Endodermal cell (in vitro differentiated cells): Measurements from ENCODE around the gene CREBL2. TPM values are rescaled to one million over a fixed set of nuclear protein-coding genes. Genes with fewer than 3 reads are reported as not detected.
A peak's percentile ranks its signal among the peaks of the same experiment; 100 is the strongest.

ENCODE experiments used
- DNase-seq: peaks from one replicate; pipeline ENCODE4 v3.0.0-alpha.2; 2017
- H3K27ac ChIP-seq: 2 replicates; pipeline ENCODE4 v1.5.1; 2013; ENCODE audit warnings: mild to moderate bottlenecking, low read depth, low read length, moderate library complexity
- H3K27me3 ChIP-seq: 2 replicates; pipeline ENCODE4 v1.6.1; 2013; ENCODE audit warnings: mild to moderate bottlenecking, low read length, moderate library complexity; ENCODE audit not compliant: insufficient read depth, control insufficient read depth, poor library complexity, severe bottlenecking
- H3K36me3 ChIP-seq: 2 replicates; pipeline ENCODE4 v1.7.0; 2013; ENCODE audit warnings: mild to moderate bottlenecking, low read length, moderate library complexity; ENCODE audit not compliant: control insufficient read depth, insufficient read depth
- H3K4me1 ChIP-seq: one replicate; pipeline ENCODE4 v1.7.0; 2013; ENCODE audit warnings: low read length; ENCODE audit not compliant: control insufficient read depth, insufficient read depth
- H3K4me3 ChIP-seq: 2 replicates; pipeline ENCODE4 v1.5.1; 2013; ENCODE audit warnings: mild to moderate bottlenecking, low read length, moderate library complexity
- H3K9ac ChIP-seq: 2 replicates; pipeline ENCODE4 v1.6.1; 2013; ENCODE audit warnings: mild to moderate bottlenecking, low read length, moderate library complexity; ENCODE audit not compliant: poor library complexity, severe bottlenecking; ENCODE audit errors: extremely low read depth
- H3K9me3 ChIP-seq: 2 replicates; pipeline ENCODE4 v1.6.1; 2013; ENCODE audit warnings: mild to moderate bottlenecking, low read length, moderate library complexity; ENCODE audit not compliant: control insufficient read depth
- H3K27ac Mint-ChIP-seq: 2 replicates; pipeline ENCODE4 v1.8.0; 2020; ENCODE audit warnings: mixed read lengths
- H3K27me3 Mint-ChIP-seq: 2 replicates; pipeline ENCODE4 v1.8.0; 2021; ENCODE audit warnings: mild to moderate bottlenecking, mixed read lengths; ENCODE audit not compliant: insufficient read depth
- H3K36me3 Mint-ChIP-seq: 2 replicates; pipeline ENCODE4 v1.8.0; 2020; ENCODE audit warnings: low read depth, mixed read lengths
- H3K4me1 Mint-ChIP-seq: 2 replicates; pipeline ENCODE4 v1.8.0; 2020; ENCODE audit warnings: mixed read lengths
- H3K4me3 Mint-ChIP-seq: 2 replicates; pipeline ENCODE4 v1.8.0; 2020; ENCODE audit warnings: mild to moderate bottlenecking, moderate library complexity, mixed read lengths
- H3K9me3 Mint-ChIP-seq: 2 replicates; pipeline ENCODE4 v1.8.0; 2020; ENCODE audit warnings: mild to moderate bottlenecking, mixed read lengths
- CTCF ChIP-seq: fragments of 200-600 bp; sonication (generic); conservative IDR thresholded peaks from 2 replicates; pipeline ENCODE4 v1.5.0; 2021; ENCODE audit warnings: antibody characterized with exemption, mild to moderate bottlenecking
- WGBS, 2 experiments: methylation state at CpG; one replicate each; pipeline versions ENCODE4 v1.1.5 to v1.1.7; 2013; ENCODE audit warnings: missing lambda C conversion rate in 2 of 2, mixed read lengths in 1 of 2; ENCODE audit not compliant: insufficient coverage in 1 of 2, insufficient read length in 1 of 2; 5-methylcytosine and 5-hydroxymethylcytosine counted together
- long read RNA-seq, 4 experiments: library from polyadenylated mRNA in 2 of 4; library from RNA in 1 of 4; library from capped mRNA in 1 of 4; stranded (forward) in 3 of 4; unstranded in 1 of 4; transcript quantifications; one replicate each; pipeline ENCODE4 v2.0.0, GENCODE V29; 2020 to 2021; ENCODE audit warnings: inconsistent platforms in 1 of 4
- polyA plus RNA-seq, 2 experiments: library from polyadenylated mRNA; stranded (reverse); fragments of 50-300 nt; gene quantifications; one replicate each; pipeline ENCODE4 v1.2.3, GENCODE V29; 2013
- total RNA-seq, 2 donors: library from RNA; stranded (reverse); fragmentation: NEBNext Ultra II Directional in 1 of 2; extraction: Animal tissue kit (Norgen Biotek cat#: 25700) in 1 of 2; gene quantifications; 2 replicates in 1 of 2; 3 replicates in 1 of 2; pipeline ENCODE4 v1.2.1, GENCODE V29; 2021

Gene CREBL2, protein sequence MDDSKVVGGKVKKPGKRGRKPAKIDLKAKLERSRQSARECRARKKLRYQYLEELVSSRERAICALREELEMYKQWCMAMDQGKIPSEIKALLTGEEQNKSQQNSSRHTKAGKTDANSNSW
- total RNA-seq = 10 to 100 TPM; 27.2 to 46.9 TPM
- 17.4 TPM for polyA plus RNA-seq (2013, experiment 1 of 2)
- polyA plus RNA-seq (2013, experiment 2 of 2) = 17.3 TPM
- long read RNA-seq, experiment 1, transcript CREBL2-201 (4 exons, 3,754 nt) = major isoform, 8 of 23 reads
- long read RNA-seq, experiment 1, partial matches to known transcripts = 4 of 23 reads
- long read RNA-seq, experiment 1, other reads (novel, unspliced or antisense) = 11 of 23 reads
- long read RNA-seq, experiment 2, transcript CREBL2-201 (4 exons, 3,754 nt) = major isoform, 75 of 82 reads
- long read RNA-seq, experiment 2, partial matches to known transcripts = 2 of 82 reads
- long read RNA-seq, experiment 2, other reads (novel, unspliced or antisense) = 5 of 82 reads
- long read RNA-seq, experiment 3, transcript CREBL2-201 (4 exons, 3,754 nt) = major isoform, 30 of 42 reads
- long read RNA-seq, experiment 3, partial matches to known transcripts = 2 of 42 reads
- long read RNA-seq, experiment 3, other reads (novel, unspliced or antisense) = 10 of 42 reads
- long read RNA-seq, experiment 4, transcript CREBL2-201 (4 exons, 3,754 nt) = major isoform, 22 of 28 reads
- long read RNA-seq, experiment 4, partial matches to known transcripts = 3 of 28 reads
- long read RNA-seq, experiment 4, other reads (novel, unspliced or antisense) = 3 of 28 reads

DNA sequence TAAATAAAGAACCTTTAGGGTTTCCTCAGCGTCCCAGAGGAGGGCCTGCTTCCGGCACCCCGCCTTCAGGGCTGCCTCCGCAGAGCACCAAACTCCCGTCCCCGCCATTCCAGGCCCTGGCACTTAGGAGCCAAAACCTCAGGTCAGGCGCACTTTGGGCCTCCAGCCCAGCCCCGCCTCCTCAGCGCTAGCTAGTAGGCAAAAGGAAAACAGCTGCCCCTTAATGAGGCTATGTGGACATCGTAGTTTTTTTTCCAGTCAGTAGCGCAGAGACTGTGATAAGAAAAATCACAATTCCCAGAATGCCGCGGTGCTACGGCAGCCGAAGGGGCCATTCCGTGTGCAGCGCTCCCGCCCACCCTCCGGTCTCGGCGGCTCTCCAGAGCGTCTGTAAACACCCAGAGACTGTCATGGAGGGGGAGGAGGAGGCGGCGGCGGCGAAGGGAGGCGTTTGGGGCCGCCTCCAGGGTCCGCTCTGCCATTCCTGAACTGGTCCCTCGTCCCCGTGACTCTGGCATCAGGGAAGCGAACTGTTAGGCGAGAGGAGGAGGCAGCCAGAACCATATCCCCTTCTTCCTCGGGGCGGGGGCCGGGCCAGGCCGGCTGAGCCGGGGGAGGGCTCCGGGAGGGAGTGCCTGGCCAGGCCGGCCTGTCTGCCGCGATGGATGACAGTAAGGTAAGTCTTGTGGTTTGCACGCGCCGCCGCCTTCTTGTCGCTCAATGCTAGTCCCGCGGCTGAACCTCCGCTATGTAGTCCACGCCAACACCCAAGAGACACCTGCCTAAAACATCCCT, at the start of gene CREBL2:
TSS of gene CREBL2 (plus strand) at position 365 of the 795 bp plus-strand sequence. CDS start at position 662, 297 bp downstream.
- H3K4me1 Mint-ChIP-seq = peaks cover 23% of the 10 kb centered on the region
- Histone ChIP-seq H3K27me3 (no peaks in the 10 kb centered on the region), H3K36me3 (no peaks in the 10 kb centered on the region), H3K9me3 (no peaks in the 10 kb centered on the region), H3K27ac (peak within 1 kb of the TSS; percentile 87), H3K4me1 (no peaks in the 10 kb centered on the region), H3K4me3 (peak within 1 kb of the TSS; percentile 89), H3K9ac (peak within 1 kb of the TSS; percentile 70)
- H3K36me3 Mint-ChIP-seq = peaks cover 14% of the 10 kb centered on the region
- H3K27ac Mint-ChIP-seq = peak within 1 kb of the TSS; percentile 86
- TF ChIP-seq CTCF = peak; percentile 23
- H3K4me3 Mint-ChIP-seq = peak within 1 kb of the TSS; percentile 83
- H3K9me3 Mint-ChIP-seq = peaks cover 3% of the 10 kb centered on the region
- WGBS, 2 experiments = 0 to 2% methylated on average over 22 to 50 of the region's 51 CpGs
- no peaks in the 10 kb centered on the region for H3K27me3 Mint-ChIP-seq
- DNase-seq = peak; percentile 97

DNA sequence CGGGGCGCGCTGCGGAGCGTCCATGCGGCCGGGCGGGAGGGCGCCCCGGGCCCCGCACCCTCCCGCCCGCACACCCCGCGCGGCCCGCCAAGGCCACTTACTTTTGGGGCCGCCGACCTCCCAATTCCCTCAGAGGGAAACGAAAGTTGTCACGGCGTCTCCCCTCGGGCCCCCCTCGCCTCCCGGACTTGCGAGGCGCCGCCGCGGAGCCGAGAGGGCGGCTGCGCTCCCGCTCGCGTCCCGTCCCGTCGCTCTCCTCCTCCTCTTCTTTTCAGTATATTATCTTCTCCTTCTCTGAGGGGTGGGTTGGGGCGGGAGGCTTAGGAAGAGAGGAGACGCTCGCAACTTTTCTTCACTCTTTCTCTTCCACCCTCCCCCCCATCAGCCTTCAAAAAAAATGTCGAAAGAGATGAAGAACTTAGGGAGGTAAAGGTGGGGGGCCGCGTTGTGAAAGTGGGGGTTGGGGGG, 49.6 kb upstream of the CREBL2 start:
- Histone ChIP-seq H3K9me3 (peaks cover 14% of the 10 kb centered on the region), H3K27me3 (no peaks in the 10 kb centered on the region), H3K4me1 (no peaks in the 10 kb centered on the region), H3K4me3 (peak overlapping the region; percentile 98), H3K27ac (peak overlapping the region; percentile 96), H3K36me3 (no peaks in the 10 kb centered on the region), H3K9ac (peak overlapping the region; percentile 83)
- Mint-ChIP-seq H3K4me3 (peak overlapping the region; percentile 86), H3K36me3 (peaks cover 15% of the 10 kb centered on the region), H3K27ac (peak overlapping the region; percentile 97), H3K4me1 (peaks cover 32% of the 10 kb centered on the region), H3K9me3 (peaks cover 23% of the 10 kb centered on the region), H3K27me3 (no peaks in the 10 kb centered on the region)
- TF ChIP-seq CTCF = peak; percentile 1
- 0% methylated on average over 1 to 39 of the region's 45 CpGs for WGBS, 2 experiments
- DNase-seq = peak; percentile 77
